AG04450 (cell line): ENCODE data around the gene NPY5R. TPM values are rescaled to one million over a fixed set of nuclear protein-coding genes. Genes with fewer than 3 reads are reported as not detected.
A peak's percentile ranks its signal among the peaks of the same experiment; 100 is the strongest.

ENCODE experiments used
- CTCF ChIA-PET: fragments of 300-600, 350-600 bp; formaldehyde crosslinking; extraction: SDS; loops from one replicate; lab custom pipeline; 2022; ENCODE audit warnings: antibody characterized with exemption, inconsistent platforms; lab: Charles Lee
- POLR2A ChIA-PET: fragments of 350-600 bp; formaldehyde crosslinking; extraction: SDS; loops from one replicate; lab custom pipeline; 2021; ENCODE audit warnings: antibody characterized with exemption, inconsistent platforms; lab: Yijun Ruan, JAX
- DNase-seq: peaks from one replicate; pipeline ENCODE4 v3.0.0-alpha.2; 2011; ENCODE audit warnings: low read depth, low spot score
- H3K27ac ChIP-seq: one replicate; pipeline ENCODE4 v1.5.1; 2012; ENCODE audit warnings: low read depth, low read length, control low read depth
- H3K27me3 ChIP-seq: one replicate; pipeline ENCODE4 v1.6.0; 2012; ENCODE audit warnings: low read length; ENCODE audit not compliant: control insufficient read depth, insufficient read depth
- H3K4me3 ChIP-seq: 2 replicates; pipeline ENCODE4 v1.5.1; 2011; ENCODE audit warnings: mild to moderate bottlenecking, low read depth, low read length, control low read depth
- H3K9me3 ChIP-seq: 2 replicates; pipeline ENCODE4 v1.5.1; 2012; ENCODE audit warnings: low read length; ENCODE audit not compliant: control insufficient read depth, insufficient read depth
- CTCF ChIP-seq: IDR thresholded peaks from 2 replicates; pipeline ENCODE4 v1.5.1; 2011; ENCODE audit warnings: low read depth, low read length, control low read depth, inconsistent platforms
- polyA plus RNA-seq: library from polyadenylated mRNA; depleted of rRNA; stranded (reverse); fragments of >200 nt; gene quantifications from 2 replicates; pipeline ENCODE4 v1.2.3, GENCODE V29; 2011

NPY5R gene
- polyA plus RNA-seq, 1 experiment = not detected

GRCh38 chr4:163317110-163317509 lies 26.6 kb upstream of the NPY5R start:
- Histone ChIP-seq H3K27ac (no peak overlapping the region), H3K9me3 (peaks cover 2% of the 10 kb centered on the region; the same call in 1 of the 2 replicates), H3K4me3 (no peak overlapping the region), H3K27me3 (no peaks in the 10 kb centered on the region)
- DNase-seq = no peak
- ChIA-PET POLR2A (no interaction called here), CTCF (no interaction called here)
- TF ChIP-seq CTCF = no peak

- ChIA-PET POLR2A (no interaction called here), CTCF (interaction anchor here (1.1 to 6.1 kb wide), 8 partner anchors 25 to 834 kb away, joined by 3 to 160 read pairs (median 4); no protein-coding TSS in a partner anchor)
- H3K27ac ChIP-seq = no peak overlapping the region
- H3K4me3 ChIP-seq = no peak overlapping the region
- H3K9me3 ChIP-seq = no peaks in the 10 kb centered on the region; the same call in 1 of the 2 replicates
- DNase-seq = no peak
- no peak for TF ChIP-seq CTCF
- H3K27me3 ChIP-seq = peaks cover 22% of the 10 kb centered on the region
Measured at GRCh38 chr4:163330916-163331628, 12.6 kb upstream of the NPY5R start.

- DNase-seq = no peak
- H3K27me3 ChIP-seq = peaks cover 22% of the 10 kb centered on the region
- no peak overlapping the region for H3K27ac ChIP-seq
- no peak for TF ChIP-seq CTCF
- POLR2A ChIA-PET = no interaction called here
- H3K9me3 ChIP-seq = no peaks in the 10 kb centered on the region; the same call in 1 of the 2 replicates
- CTCF ChIA-PET = interaction anchor here (0.6 to 6.1 kb wide), 15 partner anchors 8 to 834 kb away, joined by 3 to 160 read pairs (median 6); no protein-coding TSS in a partner anchor
- peak overlapping the region; percentile 65 for H3K4me3 ChIP-seq
Measured at GRCh38 chr4:163331629-163332376, 11.9 kb upstream of the NPY5R start.

- H3K27ac ChIP-seq = no peak within 1 kb of the TSS
- TF ChIP-seq CTCF = peak; percentile 79
- H3K27me3 ChIP-seq = peaks cover 22% of the 10 kb centered on the region
- ChIA-PET CTCF (interaction anchor here (0.6 to 6.1 kb wide), 24 partner anchors 8 to 1399 kb away, joined by 3 to 160 read pairs (median 4); no protein-coding TSS in a partner anchor), POLR2A (no interaction called here)
- H3K9me3 ChIP-seq = no peaks in the 10 kb centered on the region; the same call in 1 of the 2 replicates
- H3K4me3 ChIP-seq = peak within 1 kb of the TSS; percentile 65
- DNase-seq = peak; percentile 36
Measured at GRCh38 chr4:163332526-163333406, 10.9 kb upstream of the NPY5R start, which contains the start of gene NPY1R. TSS of gene NPY1R (minus strand) at chr4:163332596. CDS start at chr4:163326554, 6,042 bp downstream.
